GM10266 (cell line): ENCODE data around the gene UBAC2.

Source experiments
- DNase-seq: peaks from one replicate; pipeline ENCODE4 v3.0.0; 2012; ENCODE audit errors: extremely low spot score
- TF ChIP-seq, protein P1 (sequence below): IDR thresholded peaks from 2 replicates; pipeline ENCODE4 v1.5.1; 2012; ENCODE audit warnings: mild to moderate bottlenecking, low read depth; ENCODE audit not compliant: control insufficient read depth, insufficient read depth; ENCODE audit errors: missing control alignments

UBAC2 gene

DNA sequence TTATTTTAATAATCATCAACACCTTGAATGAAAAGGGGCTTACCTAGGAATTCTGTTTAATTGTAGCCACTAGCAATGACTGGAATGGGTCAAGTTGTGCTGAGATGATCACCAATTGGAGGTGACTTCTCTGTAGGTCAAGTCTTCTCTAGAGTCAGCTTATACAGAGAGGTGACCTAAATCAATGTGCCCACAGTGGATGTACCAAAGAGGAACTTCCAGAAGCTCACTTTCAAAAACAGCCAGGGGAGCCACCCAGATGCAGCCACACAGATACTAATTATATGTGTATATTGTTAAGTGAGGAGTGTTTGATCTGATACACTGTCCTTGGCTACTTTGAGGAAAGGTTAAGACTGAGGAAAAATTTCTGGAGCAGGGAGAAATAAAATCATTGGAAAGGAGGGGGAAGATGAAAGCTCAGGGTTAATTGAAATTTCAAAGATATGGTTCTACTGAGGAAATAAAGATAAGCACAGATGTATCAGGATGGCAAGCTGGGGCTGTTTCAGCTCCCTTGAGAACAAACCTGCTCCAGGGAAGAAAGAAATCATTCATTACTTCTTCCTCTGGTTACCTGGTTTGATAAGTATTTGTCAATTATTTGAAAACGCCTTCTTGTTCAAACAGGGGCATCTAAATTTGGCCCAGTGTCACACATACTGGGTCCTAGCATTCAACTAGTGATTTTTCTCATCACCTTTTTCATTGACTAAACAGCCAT is 101.4 kb downstream of the UBAC2 start:
- no peak for DNase-seq

DNA sequence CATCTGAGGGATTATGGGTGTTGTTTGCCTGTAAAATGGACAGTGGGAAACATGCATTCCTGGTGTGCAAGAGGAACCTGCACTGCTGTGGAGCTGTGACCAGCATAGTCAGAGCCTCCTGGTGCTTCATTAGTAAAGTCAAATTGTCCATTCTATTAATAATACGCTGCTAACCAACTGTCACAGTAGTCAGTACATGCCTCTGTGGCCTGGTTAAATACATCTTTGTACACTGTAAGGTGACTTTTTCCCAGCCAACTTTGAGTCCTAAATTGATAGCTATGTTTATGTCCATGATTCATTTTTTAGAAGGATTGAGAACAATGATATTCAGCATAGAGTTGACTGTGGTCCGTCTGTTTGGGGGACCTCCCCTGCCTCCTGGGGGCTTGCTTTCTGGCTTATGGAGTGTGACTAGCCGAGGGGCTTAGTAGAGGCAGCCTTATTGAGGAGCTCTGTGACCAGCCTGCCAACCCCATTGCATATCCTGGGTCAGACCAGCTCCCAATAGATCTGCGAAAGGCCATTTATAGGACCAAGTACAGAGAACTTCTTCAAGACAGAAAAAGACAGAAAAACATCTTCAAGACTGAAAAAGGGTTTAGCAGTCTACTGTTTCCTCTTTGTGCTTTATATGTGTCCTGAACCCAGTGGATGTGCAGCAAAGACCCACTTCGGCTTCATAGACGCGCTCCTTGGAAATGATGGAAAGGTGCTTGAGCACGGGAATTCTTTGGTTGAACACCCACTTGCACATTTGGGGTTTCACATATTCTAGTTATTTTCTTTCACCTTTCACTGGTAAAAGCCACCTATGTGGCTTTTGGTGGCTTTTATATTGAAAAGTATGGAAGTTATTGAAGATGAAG is 102.2 kb downstream of the UBAC2 start:
- no peak for DNase-seq
- TF ChIP-seq, protein P1, sequence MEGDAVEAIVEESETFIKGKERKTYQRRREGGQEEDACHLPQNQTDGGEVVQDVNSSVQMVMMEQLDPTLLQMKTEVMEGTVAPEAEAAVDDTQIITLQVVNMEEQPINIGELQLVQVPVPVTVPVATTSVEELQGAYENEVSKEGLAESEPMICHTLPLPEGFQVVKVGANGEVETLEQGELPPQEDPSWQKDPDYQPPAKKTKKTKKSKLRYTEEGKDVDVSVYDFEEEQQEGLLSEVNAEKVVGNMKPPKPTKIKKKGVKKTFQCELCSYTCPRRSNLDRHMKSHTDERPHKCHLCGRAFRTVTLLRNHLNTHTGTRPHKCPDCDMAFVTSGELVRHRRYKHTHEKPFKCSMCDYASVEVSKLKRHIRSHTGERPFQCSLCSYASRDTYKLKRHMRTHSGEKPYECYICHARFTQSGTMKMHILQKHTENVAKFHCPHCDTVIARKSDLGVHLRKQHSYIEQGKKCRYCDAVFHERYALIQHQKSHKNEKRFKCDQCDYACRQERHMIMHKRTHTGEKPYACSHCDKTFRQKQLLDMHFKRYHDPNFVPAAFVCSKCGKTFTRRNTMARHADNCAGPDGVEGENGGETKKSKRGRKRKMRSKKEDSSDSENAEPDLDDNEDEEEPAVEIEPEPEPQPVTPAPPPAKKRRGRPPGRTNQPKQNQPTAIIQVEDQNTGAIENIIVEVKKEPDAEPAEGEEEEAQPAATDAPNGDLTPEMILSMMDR = no peak

More for the DNA sequence above, 101.4 kb downstream of the UBAC2 start:
- TF ChIP-seq, protein P1 = no peak

DNA sequence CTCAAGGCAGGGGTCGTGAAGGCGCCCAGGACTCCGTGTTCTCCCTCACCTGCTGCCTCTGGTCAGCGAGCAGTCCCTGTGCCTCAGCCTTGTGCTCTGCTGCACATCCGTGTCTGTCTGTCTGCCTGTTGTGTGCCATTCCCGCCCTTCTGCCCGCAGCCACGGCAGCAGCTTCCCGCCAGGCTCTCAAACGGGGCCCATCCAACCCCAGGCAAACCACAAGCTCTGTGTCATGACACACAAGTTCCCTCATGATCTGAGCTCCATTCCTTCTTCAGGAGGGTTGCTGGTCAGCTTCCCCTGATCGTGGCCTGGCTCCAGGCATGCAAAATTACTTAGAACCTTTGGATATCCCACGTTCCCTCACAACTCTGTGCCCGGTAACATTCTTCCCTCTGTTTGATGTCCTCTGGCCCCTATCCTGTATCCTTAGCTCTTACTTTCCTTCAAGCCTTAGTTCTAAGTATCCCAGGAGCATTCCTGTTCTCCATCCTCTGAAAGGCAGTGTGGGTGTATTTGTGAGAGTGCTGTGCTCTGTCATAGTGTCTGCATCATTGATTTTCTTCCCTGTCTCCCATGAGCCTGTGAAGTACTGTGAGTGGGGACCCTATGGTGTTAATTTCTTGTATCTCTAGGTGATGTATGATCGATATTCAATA is 103.3 kb downstream of the UBAC2 start:
- DNase-seq = no peak

DNA sequence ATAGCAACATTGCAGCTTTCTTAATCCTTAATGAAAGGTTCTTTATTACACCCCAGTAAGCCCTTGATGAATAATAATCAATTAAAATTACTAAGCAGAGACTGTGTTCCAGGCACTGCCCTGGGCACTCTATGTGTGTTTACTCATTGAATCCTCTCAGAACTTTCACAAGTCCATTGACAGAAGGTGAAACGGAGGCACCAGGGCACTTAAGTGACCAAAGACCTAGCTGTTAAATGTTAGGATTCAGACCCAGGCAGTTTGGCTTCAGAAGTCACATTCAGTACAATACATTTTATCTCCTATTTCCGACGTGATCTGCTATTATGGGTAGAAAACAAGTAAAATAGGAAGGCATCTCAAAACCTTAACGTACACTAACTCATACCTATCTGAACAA is 103.9 kb downstream of the UBAC2 start:
- TF ChIP-seq, protein P1 = no peak
- no peak for DNase-seq

More for the DNA sequence above, 103.3 kb downstream of the UBAC2 start:
- TF ChIP-seq, protein P1 = no peak

DNA sequence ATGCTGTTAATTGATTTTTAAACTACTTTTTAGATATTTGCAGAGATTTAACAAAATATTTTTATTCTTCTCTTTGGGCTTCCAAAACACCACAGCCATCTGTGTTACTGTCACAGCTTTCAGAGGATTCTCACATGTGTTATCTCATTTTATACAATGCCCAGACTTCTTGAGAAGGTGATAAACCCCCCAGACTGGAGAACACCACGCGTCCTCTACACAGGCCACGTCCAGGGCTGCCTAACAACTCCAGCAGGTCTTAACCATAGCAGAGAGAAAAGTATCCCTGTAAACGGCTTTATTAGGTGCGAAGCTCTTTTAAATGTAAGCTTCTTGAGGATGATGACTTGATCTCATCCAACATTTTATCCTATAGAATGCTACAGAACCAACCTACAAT is 104.5 kb downstream of the UBAC2 start:
- TF ChIP-seq, protein P1 = no peak

DNA sequence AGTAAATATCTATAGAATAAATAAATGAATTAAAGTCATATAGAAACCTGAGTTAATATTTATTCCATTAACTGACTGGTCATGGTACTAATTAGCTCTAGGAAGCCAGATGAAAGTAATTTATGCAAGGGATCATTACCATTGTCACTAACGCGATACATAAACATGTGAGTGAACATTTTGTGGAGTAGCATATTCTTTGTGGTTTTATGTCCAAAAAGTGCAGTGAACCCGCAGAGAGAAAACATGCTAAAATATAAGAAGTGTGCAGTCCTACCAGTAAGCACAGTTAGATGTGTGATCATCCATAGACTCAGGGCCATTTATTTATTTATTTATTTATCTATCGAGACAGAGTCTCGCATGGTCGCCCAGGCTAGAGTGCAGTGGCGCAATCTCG is 104.9 kb downstream of the UBAC2 start:
- DNase-seq = no peak
- TF ChIP-seq, protein P1 = no peak

More for the DNA sequence above, 104.5 kb downstream of the UBAC2 start:
- no peak for DNase-seq
